HepG2 (cell line): ENCODE data around the gene TEX35. TPM values are rescaled to one million over a fixed set of nuclear protein-coding genes. Genes with fewer than 3 reads are reported as not detected.

Experiments used
- CEBPZ ChIP-seq: IDR thresholded peaks from 2 replicates; pipeline ENCODE4 v1.6.1; 2012; ENCODE audit warnings: low read length, improper control_type of control experiment
- DZIP1 ChIP-seq: sonication (generic); formaldehyde crosslinking; IDR thresholded peaks from 2 replicates; pipeline ENCODE4 v1.5.0; 2020; ENCODE audit warnings: mild to moderate bottlenecking, missing genetic modification reagents
- SUZ12 ChIP-seq: fragments of 150-350 bp; IDR thresholded peaks from 2 replicates; pipeline ENCODE4 v1.6.1; 2014; ENCODE audit warnings: low read depth, low read length
- THAP8 ChIP-seq: sonication (generic); formaldehyde crosslinking; IDR thresholded peaks from 2 replicates; pipeline ENCODE4 v1.5.1; 2020; ENCODE audit warnings: missing genetic modification reagents, mild to moderate bottlenecking, borderline replicate concordance
- ZBTB40 ChIP-seq, 2 experiments: fragments of 450-650 bp in 1 of 2; sonication (generic) in 1 of 2; formaldehyde crosslinking in 1 of 2; IDR thresholded peaks; 2 replicates each; pipeline versions ENCODE4 v1.6.1 to v1.8.0; 2016 to 2022; ENCODE audit warnings: antibody characterized with exemption in 1 of 2, mild to moderate bottlenecking in 1 of 2, missing genetic modification reagents in 1 of 2
- ZNF292 ChIP-seq: sonication (generic); formaldehyde crosslinking; IDR thresholded peaks from 2 replicates; pipeline ENCODE4 v1.8.1; 2022; ENCODE audit warnings: mild to moderate bottlenecking, low read depth, missing genetic modification reagents, borderline replicate concordance
- ZNF780A ChIP-seq: sonication (generic); formaldehyde crosslinking; IDR thresholded peaks from 2 replicates; pipeline ENCODE4 v1.8.0; 2022; ENCODE audit warnings: mild to moderate bottlenecking, missing genetic modification reagents, moderate library complexity
- ZNF883 ChIP-seq: sonication (generic); formaldehyde crosslinking; IDR thresholded peaks from 2 replicates; pipeline ENCODE4 v1.5.1; 2020; ENCODE audit warnings: mild to moderate bottlenecking, missing genetic modification reagents; ENCODE audit errors: not compliant biosample characterization
- polyA plus RNA-seq, 8 experiments: library from polyadenylated mRNA; depleted of rRNA in 3 of 8; stranded (reverse) in 7 of 8; unstranded in 1 of 8; fragments of >200 nt; fragmentation: Illumina TruSeq in 4 of 8; extraction: Trizol in 4 of 8; gene quantifications; 2 replicates each; pipeline versions ENCODE4 v1.2.1 to v1.2.3, GENCODE V29; 2011 to 2016; ENCODE audit warnings: low read depth in 4 of 8, missing spikeins in 1 of 8, mixed read lengths in 1 of 8; ENCODE audit not compliant: insufficient read depth in 1 of 8
- total RNA-seq, 5 experiments: library from RNA; depleted of rRNA; stranded (reverse); fragments of >200 nt; fragmentation: Illumina TruSeq; extraction: Trizol; gene quantifications; 2 replicates each; pipeline ENCODE4 v1.2.3, GENCODE V29; 2016; ENCODE audit warnings: low read depth in 1 of 5
- TF ChIP-seq, protein P1 (sequence below): sonication (generic); formaldehyde crosslinking; conservative IDR thresholded peaks from 2 replicates; pipeline ENCODE4 v1.8.0; 2022; ENCODE audit warnings: low read depth, missing genetic modification reagents

The TEX35 gene
- total and polyA plus RNA-seq, 2 of the 13 experiments (the other 11 are each of a cell fraction or from before 2014, with no cell fraction given): not detected

- TF ChIP-seq, protein P1, sequence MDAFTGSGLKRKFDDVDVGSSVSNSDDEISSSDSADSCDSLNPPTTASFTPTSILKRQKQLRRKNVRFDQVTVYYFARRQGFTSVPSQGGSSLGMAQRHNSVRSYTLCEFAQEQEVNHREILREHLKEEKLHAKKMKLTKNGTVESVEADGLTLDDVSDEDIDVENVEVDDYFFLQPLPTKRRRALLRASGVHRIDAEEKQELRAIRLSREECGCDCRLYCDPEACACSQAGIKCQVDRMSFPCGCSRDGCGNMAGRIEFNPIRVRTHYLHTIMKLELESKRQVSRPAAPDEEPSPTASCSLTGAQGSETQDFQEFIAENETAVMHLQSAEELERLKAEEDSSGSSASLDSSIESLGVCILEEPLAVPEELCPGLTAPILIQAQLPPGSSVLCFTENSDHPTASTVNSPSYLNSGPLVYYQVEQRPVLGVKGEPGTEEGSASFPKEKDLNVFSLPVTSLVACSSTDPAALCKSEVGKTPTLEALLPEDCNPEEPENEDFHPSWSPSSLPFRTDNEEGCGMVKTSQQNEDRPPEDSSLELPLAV: no peak
- TF ChIP-seq SUZ12 (no peak), DZIP1 (CRISPR knock-in tag) (0 out of 2 replicates have a peak, but pooled peaks have one; percentile 48), CEBPZ (no peak), ZNF780A (CRISPR knock-in tag) (no peak), ZNF883 (CRISPR knock-in tag) (no peak), ZBTB40 (IDR thresholded peaks at IDR 0.05) (no peak), ZBTB40 (CRISPR knock-in tag; IDR thresholded peaks at IDR 0.05) (peak; percentile 59; the same call in 1 of the 2 replicates), THAP8 (no peak), ZNF292 (CRISPR knock-in tag) (peak; percentile 82; the same call in 1 of the 2 replicates)
These were observed 29.1 kb downstream of the TEX35 start (continued) for GRCh38 chr1:178541829-178542553.
